HG02970 (cell line): ENCODE measurements around the gene CFAP58.
A peak's percentile ranks its signal among the peaks of the same experiment; 100 is the strongest.
"Not testable (repeated sequence)": the region's sequence is repeated elsewhere in the genome, so short reads cannot be mapped to it uniquely, and the experiment has no call there.

Experiments
- ATAC-seq: cut with Tn5 transposase; IDR thresholded peaks from one replicate; pipeline ENCODE4 v1.9.1; 2021; ENCODE audit warnings: mild to moderate bottlenecking, moderate library complexity, moderate number of reproducible peaks; ENCODE audit not compliant: unreplicated experiment, low FRiP score

The CFAP58 gene

DNA sequence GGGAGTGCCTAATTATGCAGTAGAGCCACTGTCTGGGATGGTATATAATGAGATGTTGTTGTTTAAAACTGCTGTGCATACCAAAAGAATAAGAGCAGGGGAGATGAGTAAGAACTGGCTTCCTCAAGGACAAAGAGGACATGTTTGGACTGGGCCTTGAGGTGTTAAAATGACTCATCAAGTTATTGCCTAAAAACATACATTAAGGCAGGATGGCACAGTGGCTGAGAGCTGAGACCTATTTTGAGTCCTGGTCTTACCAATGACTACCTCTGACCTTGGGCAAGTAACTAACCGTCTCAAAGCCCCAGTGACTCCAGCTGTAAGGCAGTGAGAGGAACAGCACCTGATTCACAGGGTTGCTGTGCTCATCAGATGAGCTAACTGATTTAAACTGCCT, 71.1 kb downstream of the CFAP58 start:
- ATAC-seq, result peak; percentile 87

DNA sequence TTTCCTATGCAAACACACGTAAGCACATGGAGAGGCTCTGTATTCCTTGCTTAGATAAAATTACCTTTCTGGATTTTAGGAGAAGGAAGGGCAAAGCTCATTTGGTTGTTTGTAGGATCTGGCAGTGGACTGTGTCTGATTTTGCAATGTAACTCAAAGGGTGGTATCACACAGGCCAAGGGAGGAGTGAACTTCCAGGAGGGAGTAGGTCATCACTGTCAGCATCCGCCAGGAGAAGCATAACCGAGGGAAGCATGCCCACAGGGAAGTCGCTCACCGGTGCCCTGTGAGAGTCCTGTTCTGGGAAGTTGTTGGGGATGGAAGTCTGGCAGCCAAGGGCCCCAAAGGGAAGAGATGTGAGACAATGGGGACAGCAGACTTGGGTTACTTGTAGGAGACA, 74.4 kb downstream of the CFAP58 start:
- ATAC-seq, result no peak

- ATAC-seq, result no peak
These were observed 76.2 kb downstream of the CFAP58 start for GRCh38 chr10:104429846-104430245.

DNA sequence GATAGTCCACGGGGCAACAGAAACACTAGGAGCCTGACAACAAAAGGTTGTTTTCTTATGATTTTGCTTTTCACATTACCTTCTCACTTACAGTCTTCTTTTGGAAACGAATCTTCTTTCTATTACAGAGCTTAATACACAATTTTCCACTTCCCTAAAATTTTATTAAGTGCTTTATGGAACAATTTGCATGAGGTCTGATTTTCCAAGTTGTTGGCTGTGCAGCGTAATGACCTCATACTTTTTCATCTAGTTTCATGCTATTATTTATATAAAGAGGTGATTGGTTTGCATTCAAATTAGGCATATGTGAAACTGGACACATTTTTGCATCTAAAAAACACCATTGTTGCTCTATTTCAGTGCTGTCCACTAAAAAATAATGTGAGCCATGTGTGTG, 76.7 kb downstream of the CFAP58 start:
- no peak for ATAC-seq

DNA sequence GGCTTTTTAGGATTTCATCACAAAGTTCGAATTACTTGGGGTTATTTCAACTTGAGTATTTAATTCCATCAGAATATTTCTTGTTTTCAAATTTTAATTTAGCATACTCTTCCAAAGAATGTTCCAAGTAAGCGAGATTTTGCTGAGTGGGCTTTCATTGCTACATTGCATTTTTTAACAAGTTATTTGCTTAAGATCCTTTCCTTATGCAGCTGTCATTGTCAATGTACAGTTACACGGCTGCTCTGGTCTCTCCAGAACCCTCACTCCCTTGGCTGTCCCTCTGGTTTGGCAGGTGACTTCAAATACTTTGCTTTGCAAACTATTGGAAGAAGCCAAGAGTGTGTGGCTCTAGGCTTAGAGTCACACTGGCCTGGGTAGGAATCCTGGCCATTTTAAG, 80.0 kb downstream of the CFAP58 start:
- ATAC-seq, result no peak

GRCh38 chr10:104434601-104435000, 81.0 kb downstream of the CFAP58 start:
- ATAC-seq, result no peak

- no peak for ATAC-seq
These were observed 82.2 kb downstream of the CFAP58 start for GRCh38 chr10:104435822-104436221.

DNA sequence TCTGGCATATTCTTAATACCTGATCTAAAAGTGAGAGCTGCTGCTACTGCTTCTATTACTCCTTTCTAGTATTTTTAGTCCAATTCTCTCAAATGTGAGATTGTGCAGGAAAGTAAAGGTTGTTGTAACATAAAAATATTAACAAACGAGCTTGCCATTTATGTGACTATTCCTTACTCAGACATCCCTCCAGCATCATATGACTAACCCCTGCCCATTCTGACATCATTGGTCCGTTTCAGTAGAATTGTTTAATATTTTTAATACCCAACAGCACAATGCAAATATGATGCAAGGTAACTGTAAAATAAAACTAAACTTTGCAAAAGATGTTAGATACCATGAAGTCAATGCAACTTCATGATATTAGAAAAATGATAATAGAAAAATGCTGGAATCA, 83.6 kb downstream of the CFAP58 start:
- ATAC-seq, result no peak

DNA sequence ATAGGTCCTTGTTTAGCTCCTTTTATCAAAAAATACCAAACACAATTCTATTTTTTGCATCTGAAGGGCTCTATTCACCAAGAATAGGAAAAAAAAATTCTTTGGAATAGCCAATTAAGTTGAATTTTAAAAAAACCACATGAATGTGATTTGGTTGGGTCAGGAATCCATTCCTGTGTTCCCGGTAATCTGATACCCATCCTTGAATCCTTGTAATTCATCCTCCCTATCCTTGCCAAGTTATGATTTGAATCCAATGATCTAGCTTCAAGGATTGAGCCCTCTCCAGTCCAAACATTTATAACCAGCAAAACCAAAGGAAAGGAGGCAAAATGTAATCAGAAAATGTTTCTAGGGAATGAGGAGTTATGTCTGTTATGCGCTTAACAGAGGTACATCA, 86.6 kb downstream of the CFAP58 start:
- no peak for ATAC-seq

DNA sequence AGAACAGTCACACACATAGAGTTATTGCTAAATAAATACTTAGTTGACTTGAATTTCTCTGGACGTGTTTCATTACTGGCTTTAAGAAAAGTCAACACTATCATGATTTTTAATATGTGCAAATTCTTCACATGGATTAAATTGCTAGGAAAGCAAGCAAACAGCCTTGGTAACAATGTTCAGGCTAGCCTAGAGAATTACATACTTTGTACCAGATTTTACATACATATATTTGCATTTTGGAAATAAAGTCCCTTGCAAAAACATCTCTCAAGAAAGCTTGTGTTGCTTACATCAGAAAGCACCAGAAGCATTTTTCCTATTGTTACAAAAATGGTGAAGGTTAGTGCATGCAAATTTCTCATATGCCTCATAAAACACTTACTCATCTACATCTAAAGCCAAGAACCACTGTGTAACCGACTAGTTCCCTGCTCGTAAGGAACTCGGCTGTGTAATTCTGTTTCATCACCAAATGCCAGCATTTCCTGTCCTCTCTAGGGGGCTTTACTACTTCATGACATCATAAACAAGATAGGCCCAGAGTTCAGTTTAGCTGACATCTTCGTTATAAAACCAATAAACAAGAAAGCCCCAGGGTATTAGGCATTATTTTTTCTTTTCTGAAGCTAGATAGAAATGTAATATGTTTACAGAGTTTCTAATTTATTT, 87.8 kb downstream of the CFAP58 start:
- ATAC-seq, result no peak

DNA sequence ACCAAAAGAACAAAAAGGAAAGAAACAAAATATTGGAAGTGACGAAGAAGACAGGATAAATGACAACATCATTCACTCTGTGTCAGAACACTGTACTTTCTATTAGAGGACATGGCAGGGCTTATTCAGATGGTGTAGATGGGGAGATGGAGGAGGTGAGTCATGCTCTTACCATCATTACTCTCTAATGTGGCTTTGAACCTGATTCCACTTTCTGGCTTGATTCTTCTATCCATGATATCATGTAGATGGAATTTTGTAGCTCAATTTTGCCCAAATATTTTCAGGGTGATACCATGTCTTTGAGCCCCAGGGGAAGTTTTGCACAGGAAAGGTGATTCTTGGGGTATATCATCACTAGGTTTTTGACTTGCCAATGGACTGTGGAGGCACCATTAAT, 91.7 kb downstream of the CFAP58 start:
- ATAC-seq, result no peak

- no peak for ATAC-seq
These were observed 92.5 kb downstream of the CFAP58 start for GRCh38 chr10:104446151-104446550.

GRCh38 chr10:104447331-104447730, 93.7 kb downstream of the CFAP58 start:
- ATAC-seq, result no peak

DNA sequence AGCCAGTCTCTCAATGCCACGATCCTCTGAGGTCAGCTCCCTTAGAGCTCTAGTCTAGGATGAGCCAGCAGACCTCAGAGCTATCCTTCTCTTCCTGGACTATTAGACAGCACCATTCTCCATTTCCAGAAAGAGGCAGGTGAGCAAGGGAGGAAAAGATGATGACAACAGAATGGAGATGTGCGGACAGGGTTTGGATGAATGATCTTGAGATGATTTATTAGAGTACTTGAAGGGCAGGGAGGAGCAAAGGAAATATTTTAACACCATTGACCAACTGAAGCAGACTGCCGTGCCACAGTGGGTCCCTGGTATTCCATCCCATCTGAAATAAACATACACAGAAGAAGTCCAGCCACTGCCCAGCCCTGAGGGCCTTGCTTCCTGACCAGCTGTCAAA, 94.3 kb downstream of the CFAP58 start:
- no peak for ATAC-seq

DNA sequence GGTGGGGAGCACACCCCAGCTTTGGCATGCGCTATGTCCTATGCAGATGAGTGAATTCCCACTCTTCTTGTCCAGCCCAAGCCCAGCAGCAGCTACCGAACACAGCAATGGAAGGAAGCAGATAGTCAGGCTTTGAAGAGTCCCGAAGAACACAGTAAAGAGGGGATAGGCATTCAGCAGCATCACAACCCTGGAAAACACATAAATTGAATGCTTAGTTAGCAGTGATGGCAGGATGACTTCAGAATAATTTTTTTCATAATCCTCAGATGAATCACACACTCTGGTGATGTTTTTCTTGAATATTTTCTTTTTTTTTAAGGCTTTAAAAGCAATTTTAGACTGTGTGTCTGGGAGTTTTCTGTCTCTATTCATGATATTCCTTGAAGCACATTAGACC, 95.8 kb downstream of the CFAP58 start:
- ATAC-seq, result no peak

DNA sequence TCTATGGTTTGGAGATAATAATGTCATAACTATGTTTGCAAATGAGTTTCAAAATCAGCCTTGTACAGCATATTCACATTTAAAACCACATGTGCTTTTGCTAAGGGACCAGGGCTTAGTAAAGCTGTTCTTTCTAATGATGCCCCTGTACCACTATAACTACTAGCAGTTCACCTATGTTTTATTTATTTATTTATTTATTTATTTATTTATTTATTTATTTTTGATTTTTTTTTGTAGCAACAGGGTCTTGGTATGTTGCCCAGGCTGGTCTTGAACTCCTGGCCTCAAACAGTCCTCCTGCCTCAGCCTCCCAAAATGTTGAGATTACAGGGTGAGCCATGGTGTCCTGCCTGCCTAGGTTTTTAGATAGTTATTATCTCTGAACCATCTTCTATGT, 96.9 kb downstream of the CFAP58 start:
- ATAC-seq, result no peak

DNA sequence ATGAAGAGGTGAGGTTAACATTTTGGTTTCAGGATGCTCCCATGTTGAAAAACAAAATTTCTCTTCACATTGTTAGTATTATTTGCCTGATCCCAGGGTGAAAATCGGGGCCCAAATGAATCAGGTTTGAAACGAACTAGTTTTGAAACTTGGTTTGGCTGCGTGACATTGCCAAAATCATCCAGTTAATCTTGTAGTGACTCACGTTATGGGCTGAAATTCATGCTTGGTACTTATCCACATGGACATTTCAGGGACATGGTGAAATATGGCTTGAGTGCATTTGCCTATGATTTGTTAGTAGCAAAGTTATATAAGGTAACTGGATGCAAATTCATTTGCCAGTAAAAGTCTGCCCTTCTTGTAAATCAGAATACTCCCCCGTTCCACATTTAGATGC, 97.3 kb downstream of the CFAP58 start:
- ATAC-seq, result no peak

DNA sequence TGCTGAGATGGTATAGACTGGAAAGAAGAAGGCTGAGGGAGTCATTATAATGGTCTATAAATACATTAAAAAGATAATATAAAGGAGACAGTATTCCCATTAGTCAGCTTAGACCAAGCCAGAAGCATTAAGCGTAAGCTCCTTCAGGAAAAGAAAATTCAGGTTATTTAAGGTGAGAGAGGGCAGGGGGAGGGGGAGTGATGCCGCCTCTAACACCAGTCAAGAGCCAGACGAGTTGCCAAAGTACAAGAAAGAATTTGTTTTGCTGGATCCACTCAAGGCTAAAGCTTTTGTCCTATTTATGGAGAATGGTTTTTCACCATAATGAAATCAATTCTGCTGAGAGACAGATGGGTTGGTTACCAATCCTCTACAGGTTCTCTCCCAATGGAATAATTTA, 99.3 kb downstream of the CFAP58 start:
- no peak for ATAC-seq

DNA sequence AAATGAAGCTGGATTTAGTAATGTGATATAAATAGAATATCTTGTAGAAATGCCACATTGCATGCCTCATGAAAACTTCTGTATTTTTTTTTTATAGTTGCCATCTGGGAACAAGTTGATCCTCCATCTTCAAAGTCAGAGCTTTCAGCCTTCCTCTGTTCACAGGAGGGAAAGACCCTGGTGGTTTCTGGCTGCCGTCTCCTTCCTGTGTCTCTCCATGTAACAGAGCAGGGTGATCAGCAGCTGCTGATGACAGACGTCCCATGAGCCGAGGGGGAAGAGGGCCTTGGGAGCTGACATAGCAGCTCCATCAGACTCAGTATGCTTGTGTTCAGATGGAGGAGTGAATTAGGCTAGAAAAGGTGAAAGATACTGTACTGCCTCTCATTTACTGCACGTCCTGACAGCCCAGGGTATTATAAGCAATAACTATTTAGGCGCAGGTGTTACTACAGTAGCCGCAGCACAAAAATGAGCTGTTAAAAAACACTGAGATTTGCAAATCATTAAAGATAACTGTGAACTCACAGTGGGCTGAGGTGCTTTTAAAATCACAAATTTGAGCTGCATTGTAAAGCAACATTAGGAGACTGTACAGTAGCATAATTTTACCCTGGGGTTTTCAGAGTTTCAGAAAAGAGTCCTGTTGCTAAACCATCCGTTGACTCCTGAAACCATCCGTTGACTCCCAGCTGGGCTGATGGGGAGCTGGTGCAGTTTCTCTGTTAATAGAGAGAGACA, 103.3 kb downstream of the CFAP58 start:
- no peak for ATAC-seq

- no peak for ATAC-seq
These were observed 103.9 kb downstream of the CFAP58 start for GRCh38 chr10:104457543-104457828.

GRCh38 chr10:104465575-104465974, 111.9 kb downstream of the CFAP58 start:
- not testable (repeated sequence) for ATAC-seq

DNA sequence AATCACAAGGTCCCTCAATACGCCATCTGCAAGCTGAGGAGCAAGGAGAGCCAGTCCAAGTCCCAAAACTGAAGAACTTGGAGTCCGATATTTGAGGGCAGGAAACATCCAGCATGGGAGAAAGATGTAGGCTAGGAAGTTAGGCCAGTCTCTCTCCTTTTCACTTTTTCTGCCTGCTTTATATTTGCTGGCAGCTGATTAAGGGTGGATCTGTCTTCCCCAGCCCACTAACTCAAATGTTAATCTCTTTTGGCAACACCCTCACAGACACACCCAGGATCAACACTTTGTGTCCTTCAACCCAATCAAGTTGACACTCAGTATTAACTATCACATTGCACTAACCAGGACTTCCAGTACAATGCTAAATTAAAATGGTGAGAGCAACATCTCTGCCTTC, 115.2 kb downstream of the CFAP58 start:
- ATAC-seq, result not testable (repeated sequence)
